HG03064 (cell line): ENCODE results near the gene FBXO47.
"Not testable (repeated sequence)": the region's sequence is repeated elsewhere in the genome, so short reads cannot be mapped to it uniquely, and the experiment has no call there.

Source experiments
- ATAC-seq: cut with Tn5 transposase; IDR thresholded peaks from one replicate; pipeline ENCODE4 v1.9.1; 2021; ENCODE audit warnings: low read depth; ENCODE audit not compliant: unreplicated experiment

Gene FBXO47

DNA sequence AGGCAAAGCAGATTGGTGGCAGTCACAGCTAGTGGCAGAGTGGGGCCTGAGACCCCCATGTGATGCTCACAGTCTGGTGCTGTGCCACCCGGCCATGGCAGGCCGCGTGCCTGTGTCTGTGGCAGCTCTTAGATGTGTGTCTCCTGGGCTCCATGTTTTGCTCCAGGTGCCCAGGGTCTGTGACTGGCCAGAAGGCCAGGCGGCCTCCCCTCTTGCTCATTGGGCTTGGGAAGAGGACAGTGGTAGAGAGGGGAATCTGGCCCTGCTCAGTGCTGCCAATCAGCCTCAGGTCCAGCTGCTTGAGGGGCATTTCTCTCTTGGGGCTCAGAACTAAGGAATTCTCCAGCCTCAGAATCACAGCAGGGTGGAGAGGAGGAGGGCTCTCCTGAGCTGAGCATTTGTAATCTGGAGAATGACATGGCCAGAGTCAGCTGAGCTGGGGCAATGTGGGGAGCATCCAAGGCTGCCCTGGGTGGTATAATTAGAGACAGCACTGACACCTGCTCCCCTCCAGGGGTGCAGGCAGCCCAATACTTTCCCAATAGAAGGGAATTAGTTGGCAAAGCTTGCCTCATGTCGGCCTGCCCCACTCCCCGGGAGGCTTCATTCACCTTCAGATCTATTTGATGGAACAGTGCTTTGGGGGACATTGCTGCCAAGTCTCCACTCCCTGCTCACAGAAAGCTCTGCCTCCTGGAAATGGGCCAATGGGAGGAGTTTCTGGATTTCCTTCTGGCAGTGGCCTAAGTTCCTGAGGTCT lies 44.5 kb downstream of the FBXO47 start:
- ATAC-seq, result no peak

- no peak for ATAC-seq
These were observed 45.3 kb downstream of the FBXO47 start for GRCh38 chr17:38921756-38922411.

GRCh38 chr17:38920374-38921291 lies 46.6 kb downstream of the FBXO47 start:
- no peak for ATAC-seq

- no peak for ATAC-seq
These were observed 47.7 kb downstream of the FBXO47 start for GRCh38 chr17:38919316-38920078.

- ATAC-seq, result no peak
These were observed 48.3 kb downstream of the FBXO47 start for GRCh38 chr17:38918916-38919315.

GRCh38 chr17:38918129-38918913 lies 48.9 kb downstream of the FBXO47 start:
- no peak for ATAC-seq

- ATAC-seq, result no peak
These were observed 49.9 kb downstream of the FBXO47 start for GRCh38 chr17:38917259-38917658.

GRCh38 chr17:38916771-38917170 lies 50.4 kb downstream of the FBXO47 start:
- no peak for ATAC-seq

GRCh38 chr17:38915639-38915995 lies 51.6 kb downstream of the FBXO47 start:
- no peak for ATAC-seq

- ATAC-seq, result no peak
These were observed 52.2 kb downstream of the FBXO47 start for GRCh38 chr17:38914741-38915638.

DNA sequence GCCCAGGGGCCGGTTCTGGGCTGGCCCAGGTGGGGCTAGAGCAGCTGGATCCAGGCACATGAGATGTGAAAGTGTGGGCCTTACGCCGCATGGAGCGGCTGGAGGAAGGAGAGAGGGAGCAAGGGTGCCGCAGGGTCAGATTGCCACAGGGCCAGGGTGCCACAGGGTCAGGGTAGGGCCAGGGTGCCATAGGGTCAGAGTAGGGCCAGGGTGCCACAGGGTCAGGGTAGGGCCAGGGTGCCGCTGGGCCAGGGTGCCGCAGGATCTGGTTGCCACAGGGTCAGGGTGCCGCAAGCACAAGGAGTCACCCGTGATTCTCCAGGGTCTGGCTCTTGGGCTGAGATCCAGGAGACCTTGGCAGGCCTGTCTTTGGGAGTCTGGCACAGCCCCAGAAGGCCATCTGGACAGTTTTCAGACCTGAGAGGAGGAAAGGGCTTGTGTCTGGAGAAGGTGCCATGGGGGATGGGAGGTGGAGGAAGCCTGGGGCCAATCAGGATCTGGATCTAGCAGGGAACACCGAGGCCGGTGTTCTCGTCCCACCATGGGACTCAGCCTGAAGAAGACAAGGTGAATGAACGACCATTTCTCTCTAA lies 54.9 kb downstream of the FBXO47 start:
- ATAC-seq, result no peak

GRCh38 chr17:38911731-38912081 lies 55.5 kb downstream of the FBXO47 start:
- ATAC-seq, result not testable (repeated sequence)

DNA sequence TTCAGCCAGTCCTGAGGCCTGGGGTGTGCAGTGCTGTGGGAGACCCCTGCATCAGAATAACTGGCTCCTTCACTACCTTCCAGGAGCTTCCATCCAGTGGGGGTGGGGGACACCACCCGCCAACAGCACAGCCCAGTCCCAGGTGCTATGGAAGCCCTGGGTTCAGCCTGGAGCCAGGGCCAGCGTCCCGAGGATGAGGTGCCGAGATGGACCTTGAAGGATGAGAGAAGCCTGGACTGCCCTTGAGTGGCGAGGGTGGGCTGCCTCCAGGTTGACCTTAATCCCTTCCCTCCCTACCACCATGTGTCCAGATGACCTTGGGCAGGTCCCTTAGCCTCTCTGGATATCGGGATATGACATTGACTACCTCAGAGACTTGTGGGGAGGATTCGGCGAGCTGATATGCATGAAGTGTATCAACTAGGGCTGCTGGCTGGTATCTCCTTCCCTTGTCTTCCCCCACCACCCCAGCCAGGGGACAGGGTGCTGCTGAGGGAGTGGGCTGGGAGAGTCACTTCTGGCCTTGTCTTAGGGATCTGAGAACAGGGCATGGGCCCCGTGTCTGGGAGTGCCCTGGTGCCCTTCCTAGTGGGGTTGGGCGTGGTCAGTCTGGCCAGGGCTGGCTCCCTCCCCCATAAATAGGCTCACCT lies 56.0 kb downstream of the FBXO47 start:
- no peak for ATAC-seq

DNA sequence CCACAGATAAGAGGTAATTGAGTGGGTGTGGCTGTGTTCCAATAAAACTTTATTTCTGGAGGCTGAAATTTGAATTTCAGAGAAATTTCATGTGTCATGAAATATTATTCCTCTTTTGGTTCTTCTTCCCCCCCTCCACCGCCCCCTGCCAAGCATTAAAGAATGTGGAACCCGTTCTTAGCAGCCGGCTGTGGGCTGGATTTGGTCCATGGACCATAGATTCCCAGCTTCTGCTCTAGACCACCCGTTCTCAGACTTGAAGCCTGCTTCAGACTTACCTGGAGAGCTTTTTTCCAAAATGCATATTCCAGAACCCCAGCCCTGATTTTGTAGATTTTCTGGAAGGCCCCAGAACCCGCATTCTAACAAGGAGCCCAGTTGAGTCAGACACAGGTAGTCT lies 56.9 kb downstream of the FBXO47 start:
- no peak for ATAC-seq

DNA sequence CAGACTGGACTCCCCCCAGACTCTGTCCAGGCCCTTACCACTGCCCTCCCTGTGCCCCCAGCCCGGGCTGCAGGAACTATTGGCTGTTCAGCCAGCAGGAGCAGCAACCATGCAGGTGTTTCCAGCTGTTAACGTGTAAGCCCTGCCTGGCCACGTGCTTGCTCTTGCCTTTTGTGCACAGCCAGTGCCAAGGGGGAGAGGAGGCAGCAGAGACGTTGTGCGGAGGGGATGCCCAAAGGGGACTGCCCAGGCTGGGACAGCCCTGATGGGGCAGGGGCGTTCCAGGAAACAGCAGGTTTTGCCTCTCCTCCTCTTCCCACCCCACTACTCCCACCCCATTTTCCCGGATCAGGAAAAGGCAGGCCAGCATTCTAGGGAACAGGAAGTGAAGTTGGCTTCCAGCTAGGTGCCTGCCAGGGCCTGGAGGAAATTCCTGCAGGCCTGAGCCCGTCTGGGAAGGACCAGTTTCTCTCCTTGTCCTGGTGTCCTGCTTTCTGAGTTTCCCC lies 58.5 kb downstream of the FBXO47 start:
- ATAC-seq, result no peak

- no peak for ATAC-seq
These were observed 59.1 kb downstream of the FBXO47 start for GRCh38 chr17:38907930-38908675.
